HEK293T (cell line): Measurements from ENCODE around the gene HAGHL.

Source experiments
- BHLHE40 ChIP-seq: fragments of 450-650 bp; IDR thresholded peaks from 2 replicates; pipeline ENCODE4 v1.6.1; 2016; ENCODE audit warnings: mild to moderate bottlenecking, moderate library complexity, borderline replicate concordance
- FOXK2 ChIP-seq: fragments of 450-650 bp; IDR thresholded peaks from 2 replicates; pipeline ENCODE4 v1.6.1; 2016; ENCODE audit warnings: mild to moderate bottlenecking
- FOXM1 ChIP-seq: fragments of 450-650 bp; IDR thresholded peaks from 2 replicates; pipeline ENCODE4 v1.6.1; 2017; ENCODE audit warnings: mild to moderate bottlenecking, borderline replicate concordance
- LEF1 ChIP-seq: fragments of 450-650 bp; IDR thresholded peaks from 2 replicates; pipeline ENCODE4 v1.6.1; 2017; ENCODE audit warnings: mild to moderate bottlenecking, borderline replicate concordance
- TARDBP ChIP-seq: fragments of 450-650 bp; IDR thresholded peaks from 2 replicates; pipeline ENCODE4 v1.6.1; 2016
- ZNF384 ChIP-seq: fragments of 450-650 bp; IDR thresholded peaks from 2 replicates; pipeline ENCODE4 v1.6.1; 2016
- TF ChIP-seq, protein P1 (sequence below): fragments of 450-650 bp; IDR thresholded peaks from 2 replicates; pipeline ENCODE4 v1.6.1; 2016

DNA sequence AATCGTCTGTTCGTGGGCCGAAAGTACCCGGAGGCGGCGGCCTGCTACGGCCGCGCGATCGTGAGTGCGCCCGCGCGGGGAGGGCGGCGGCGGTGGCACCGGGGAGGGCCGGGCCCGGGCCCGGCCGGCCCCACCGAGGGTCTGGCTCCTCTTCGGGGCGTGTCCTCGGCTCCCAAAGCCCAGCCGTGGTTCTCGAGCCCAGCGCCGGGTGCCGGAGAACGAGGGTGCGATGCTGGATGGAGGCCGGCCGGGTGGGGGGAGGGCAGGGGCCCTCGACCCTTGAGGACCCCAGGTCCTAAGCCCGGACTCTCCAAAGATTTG is 46.3 kb upstream of the HAGHL start:
- TF ChIP-seq ZNF384 = no peak
- no peak for TF ChIP-seq LEF1
- TF ChIP-seq BHLHE40 = no peak
- TF ChIP-seq, protein P1, sequence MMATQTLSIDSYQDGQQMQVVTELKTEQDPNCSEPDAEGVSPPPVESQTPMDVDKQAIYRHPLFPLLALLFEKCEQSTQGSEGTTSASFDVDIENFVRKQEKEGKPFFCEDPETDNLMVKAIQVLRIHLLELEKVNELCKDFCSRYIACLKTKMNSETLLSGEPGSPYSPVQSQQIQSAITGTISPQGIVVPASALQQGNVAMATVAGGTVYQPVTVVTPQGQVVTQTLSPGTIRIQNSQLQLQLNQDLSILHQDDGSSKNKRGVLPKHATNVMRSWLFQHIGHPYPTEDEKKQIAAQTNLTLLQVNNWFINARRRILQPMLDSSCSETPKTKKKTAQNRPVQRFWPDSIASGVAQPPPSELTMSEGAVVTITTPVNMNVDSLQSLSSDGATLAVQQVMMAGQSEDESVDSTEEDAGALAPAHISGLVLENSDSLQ = no peak
- no peak for TF ChIP-seq FOXK2
- no peak for TF ChIP-seq FOXM1
- TF ChIP-seq TARDBP = no peak
